Subcutaneous abdominal adipose tissue (tissue), 5 donors: ENCODE measurements around the gene FANCE.

Source experiments
- H3K27ac ChIP-seq: one replicate; pipeline ENCODE4 v1.7.0; 2013; ENCODE audit warnings: low read depth, mild to moderate bottlenecking, inconsistent platforms, low read length, moderate library complexity
- H3K27me3 ChIP-seq, 5 donors: one replicate each; pipeline ENCODE4 v1.7.0; 2013; ENCODE audit warnings: low read length in 5 of 5, inconsistent platforms in 1 of 5; ENCODE audit not compliant: control insufficient read depth in 5 of 5, insufficient read depth in 4 of 5
- H3K36me3 ChIP-seq, 5 donors: one replicate each; pipeline ENCODE4 v1.7.0; 2013; ENCODE audit warnings: low read length in 5 of 5; ENCODE audit not compliant: control insufficient read depth in 5 of 5, insufficient read depth in 5 of 5
- H3K4me1 ChIP-seq, 5 donors: one replicate each; pipeline ENCODE4 v1.7.0; 2013; ENCODE audit warnings: low read length in 5 of 5, mild to moderate bottlenecking in 3 of 5, moderate library complexity in 1 of 5; ENCODE audit not compliant: control insufficient read depth in 5 of 5, insufficient read depth in 5 of 5
- H3K4me3 ChIP-seq, 5 donors: one replicate each; pipeline ENCODE4 v1.7.0; 2013; ENCODE audit warnings: low read length in 5 of 5, low read depth in 1 of 5
- H3K9ac ChIP-seq, 5 donors: one replicate each; pipeline ENCODE4 v1.7.0; 2013; ENCODE audit warnings: low read length in 5 of 5, mild to moderate bottlenecking in 4 of 5, moderate library complexity in 3 of 5
- H3K9me3 ChIP-seq, 5 donors: one replicate each; pipeline ENCODE4 v1.7.0; 2013; ENCODE audit warnings: low read length in 5 of 5; ENCODE audit not compliant: control insufficient read depth in 5 of 5
- donor health status: healthy.
- donor health status: healthy.
- donor health status: healthy.
- donor health status: healthy.
- donor health status: healthy.

FANCE gene

DNA sequence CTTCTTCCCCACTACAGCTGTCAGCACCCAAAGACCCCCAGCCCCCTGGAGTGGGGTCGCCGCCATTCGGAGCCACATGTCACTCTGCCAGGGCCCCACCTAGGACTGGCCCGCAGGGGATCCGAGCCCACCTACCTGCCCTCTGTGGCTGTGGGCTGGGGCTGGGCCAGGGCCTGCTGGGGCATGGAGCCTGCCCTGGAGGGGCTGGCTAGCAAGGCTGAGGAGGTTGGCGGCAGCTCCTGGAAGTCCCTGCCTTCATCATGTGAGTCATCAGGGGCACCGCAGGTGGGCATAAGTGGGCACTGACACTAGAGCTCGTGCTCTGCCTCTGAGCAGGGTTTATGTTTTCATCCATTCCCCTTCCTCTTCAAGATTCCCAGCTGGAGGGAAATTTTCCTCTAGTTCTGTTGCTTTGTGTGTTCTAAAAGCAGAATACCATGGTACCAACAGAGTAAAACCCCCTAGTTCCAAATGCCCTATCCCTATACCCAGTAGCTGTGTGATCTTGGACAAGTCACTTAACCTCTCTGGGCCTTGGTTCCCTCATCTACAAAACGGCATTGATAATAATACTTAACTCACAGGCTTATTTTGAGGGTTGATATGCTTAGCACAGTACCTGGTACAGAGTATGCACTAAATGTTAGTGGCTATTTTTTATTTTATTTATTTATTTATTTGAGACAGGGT, 8.7 kb upstream of the FANCE start:
- Histone ChIP-seq H3K9me3 (no peaks in the 10 kb centered on the region), H3K36me3 (no peaks in the 10 kb centered on the region), H3K27me3 (no peaks in the 10 kb centered on the region), H3K4me3 (no peak overlapping the region), H3K4me1 (peaks cover 0 to 6% (median 0%) of the 10 kb centered on the region in 5 donors), H3K27ac (no peak overlapping the region), H3K9ac (no peak overlapping the region)

DNA sequence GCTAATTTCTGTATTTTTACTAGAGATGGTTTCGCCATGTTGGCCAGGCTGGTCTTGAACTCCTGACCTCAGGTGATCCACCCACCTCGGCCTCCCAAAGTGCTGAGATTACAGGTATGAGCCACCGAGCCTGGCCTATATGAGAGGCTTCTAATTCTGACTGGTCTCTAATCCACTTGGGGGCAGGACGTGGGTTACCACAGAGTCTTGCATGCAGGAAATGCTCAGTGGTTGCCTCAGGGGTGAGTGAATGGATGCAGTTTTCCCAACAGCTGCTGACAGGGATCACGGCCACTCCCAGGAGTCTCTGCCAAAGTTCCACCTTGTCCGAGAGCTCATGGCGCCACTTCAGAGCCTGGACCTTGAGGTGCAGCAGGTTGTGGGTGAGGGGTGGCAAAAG, 6.4 kb upstream of the FANCE start:
- no peak overlapping the region for H3K4me3 ChIP-seq
- peaks cover 0 to 6% (median 0%) of the 10 kb centered on the region in 5 donors for H3K4me1 ChIP-seq
- no peaks in the 10 kb centered on the region for H3K27me3 ChIP-seq
- no peak overlapping the region for H3K9ac ChIP-seq
- no peaks in the 10 kb centered on the region for H3K36me3 ChIP-seq
- no peaks in the 10 kb centered on the region for H3K9me3 ChIP-seq
- no peak overlapping the region for H3K27ac ChIP-seq

DNA sequence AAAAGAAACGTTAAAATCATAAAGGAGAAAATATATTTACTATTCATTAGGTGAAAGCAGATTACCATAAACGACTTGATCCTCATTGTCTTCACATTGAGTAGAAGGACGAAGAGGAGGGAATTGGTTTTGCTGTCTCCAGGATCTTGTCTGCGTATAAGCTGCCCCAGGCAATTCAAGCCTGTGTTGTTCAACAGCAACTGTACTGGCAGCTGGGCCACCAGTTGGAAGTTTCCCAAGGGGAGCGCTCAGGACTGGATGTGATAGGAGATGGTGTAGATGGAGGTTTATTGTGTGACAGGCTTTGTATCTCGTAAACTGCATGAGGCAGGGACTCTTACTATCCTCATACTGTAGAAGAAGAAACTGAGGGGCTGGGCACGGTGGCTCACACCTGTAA, 3.9 kb upstream of the FANCE start:
- Histone ChIP-seq H3K9ac (no peak overlapping the region), H3K36me3 (no peaks in the 10 kb centered on the region), H3K27ac (no peak overlapping the region), H3K27me3 (no peaks in the 10 kb centered on the region), H3K4me1 (peaks cover 0 to 24% (median 13%) of the 10 kb centered on the region in 5 donors), H3K4me3 (no peak overlapping the region), H3K9me3 (no peaks in the 10 kb centered on the region)

DNA sequence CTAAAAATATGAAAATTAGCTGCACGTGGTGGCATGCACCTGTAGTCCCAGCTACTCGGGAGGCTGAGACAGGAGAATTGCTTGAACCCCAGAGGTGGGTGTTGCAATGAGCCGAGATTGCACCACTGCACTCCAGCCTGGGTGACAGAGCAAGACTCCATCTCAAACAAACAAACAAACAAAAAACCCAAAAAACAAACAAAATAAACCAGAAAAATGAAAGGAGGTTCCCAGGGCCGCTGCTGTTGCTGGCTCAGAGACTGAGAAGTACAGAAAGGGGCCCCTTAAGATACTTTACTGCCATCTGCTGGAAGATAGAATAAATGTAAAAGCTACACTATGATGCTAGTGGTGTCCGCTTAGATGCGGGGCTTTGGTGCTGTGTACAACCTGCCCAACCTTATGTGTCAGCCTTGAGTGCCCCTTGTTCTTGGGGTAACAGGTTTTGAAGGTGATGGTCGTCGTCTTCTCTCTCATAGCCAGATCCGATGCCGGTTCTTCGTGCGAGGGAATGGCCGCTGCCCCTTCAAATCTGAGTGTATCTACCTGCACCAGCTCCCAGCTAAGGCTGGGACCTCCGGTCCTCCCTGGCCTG, 2.8 kb upstream of the FANCE start:
- no peak overlapping the region for H3K27ac ChIP-seq
- no peaks in the 10 kb centered on the region for H3K9me3 ChIP-seq
- no peak overlapping the region for H3K4me3 ChIP-seq
- H3K4me1 ChIP-seq = peaks cover 0 to 34% (median 22%) of the 10 kb centered on the region in 5 donors
- H3K36me3 ChIP-seq = no peaks in the 10 kb centered on the region
- H3K27me3 ChIP-seq = no peaks in the 10 kb centered on the region
- H3K9ac ChIP-seq = no peak overlapping the region

DNA sequence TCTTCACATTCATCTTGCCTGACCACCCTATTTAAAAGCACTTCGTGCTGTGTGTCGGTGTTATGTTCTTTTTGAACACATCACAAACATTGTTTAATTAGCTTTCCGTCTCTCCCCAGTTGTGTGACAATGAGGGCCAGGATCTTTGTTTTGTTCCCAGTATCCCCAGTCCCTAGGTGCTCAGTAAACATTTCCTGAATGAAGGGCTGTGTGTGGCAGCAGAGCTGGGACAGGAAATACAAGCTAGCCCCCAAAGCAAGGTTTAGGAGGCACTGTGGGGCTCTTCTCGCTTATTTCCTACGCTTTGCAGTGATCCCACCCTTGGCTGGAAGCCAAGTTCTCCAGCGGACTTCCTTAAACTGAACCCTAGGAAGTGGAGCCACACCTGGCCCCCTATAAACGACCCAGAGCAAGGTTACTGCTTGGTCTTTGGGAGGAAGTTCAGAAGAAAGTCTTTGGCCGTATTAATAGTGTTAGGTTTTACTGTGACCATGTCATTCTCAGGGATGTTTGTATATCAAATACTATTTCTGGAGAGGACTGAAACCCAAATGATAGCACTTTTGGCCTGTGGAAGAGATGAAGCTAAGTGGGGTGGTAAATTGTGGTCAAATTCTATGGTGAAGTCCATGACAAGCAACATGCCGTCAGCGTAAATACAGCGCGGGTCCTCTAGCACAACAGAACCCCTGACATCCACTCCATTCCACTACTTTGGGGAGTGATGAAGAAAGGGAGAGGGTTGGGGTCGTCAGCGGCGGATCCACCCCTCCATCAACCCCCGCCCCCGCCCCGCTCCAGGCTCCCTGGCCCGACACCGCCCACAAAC, 570 bp upstream of the FANCE start:
- H3K9ac ChIP-seq = peak overlapping the region in 2 of 5 donors; percentile 13 to 30
- peaks cover 0 to 3% (median 0%) of the 10 kb centered on the region in 5 donors for H3K36me3 ChIP-seq
- peak overlapping the region; percentile 49 to 77 (median 63) for H3K4me3 ChIP-seq
- H3K27me3 ChIP-seq = no peaks in the 10 kb centered on the region
- H3K27ac ChIP-seq = peak overlapping the region; percentile 46
- peaks cover 0 to 40% (median 29%) of the 10 kb centered on the region in 5 donors for H3K4me1 ChIP-seq
- H3K9me3 ChIP-seq = no peaks in the 10 kb centered on the region

DNA sequence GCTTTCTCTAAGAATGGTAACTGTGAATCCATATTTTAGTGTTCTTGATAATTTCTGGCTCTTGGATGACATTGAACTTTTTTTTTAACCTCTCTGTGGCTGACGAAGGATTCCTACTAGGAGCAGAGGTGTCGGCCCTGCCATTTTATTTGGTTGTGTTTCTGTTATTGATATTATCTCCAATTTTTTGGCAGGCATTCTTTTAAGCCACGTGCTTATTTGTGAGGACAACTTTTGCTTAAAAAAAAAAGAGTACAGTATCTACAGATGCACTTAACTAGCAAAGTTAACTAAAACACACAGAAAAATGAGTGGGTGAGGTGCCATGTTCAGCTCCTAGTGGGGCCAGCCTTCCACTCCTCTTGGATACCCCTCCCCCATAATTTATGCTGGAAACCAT, 1.1 kb downstream of the FANCE start:
- H3K36me3 ChIP-seq = peaks cover 0 to 8% (median 5%) of the 10 kb centered on the region in 5 donors
- H3K27ac ChIP-seq = peak overlapping the region; percentile 16
- peak overlapping the region; percentile 56 to 77 (median 70) for H3K4me3 ChIP-seq
- H3K27me3 ChIP-seq = no peaks in the 10 kb centered on the region
- peaks cover 0 to 34% (median 29%) of the 10 kb centered on the region in 5 donors for H3K4me1 ChIP-seq
- H3K9ac ChIP-seq = peak overlapping the region in 3 of 5 donors; percentile 53 to 66 (median 64)
- H3K9me3 ChIP-seq = no peaks in the 10 kb centered on the region

DNA sequence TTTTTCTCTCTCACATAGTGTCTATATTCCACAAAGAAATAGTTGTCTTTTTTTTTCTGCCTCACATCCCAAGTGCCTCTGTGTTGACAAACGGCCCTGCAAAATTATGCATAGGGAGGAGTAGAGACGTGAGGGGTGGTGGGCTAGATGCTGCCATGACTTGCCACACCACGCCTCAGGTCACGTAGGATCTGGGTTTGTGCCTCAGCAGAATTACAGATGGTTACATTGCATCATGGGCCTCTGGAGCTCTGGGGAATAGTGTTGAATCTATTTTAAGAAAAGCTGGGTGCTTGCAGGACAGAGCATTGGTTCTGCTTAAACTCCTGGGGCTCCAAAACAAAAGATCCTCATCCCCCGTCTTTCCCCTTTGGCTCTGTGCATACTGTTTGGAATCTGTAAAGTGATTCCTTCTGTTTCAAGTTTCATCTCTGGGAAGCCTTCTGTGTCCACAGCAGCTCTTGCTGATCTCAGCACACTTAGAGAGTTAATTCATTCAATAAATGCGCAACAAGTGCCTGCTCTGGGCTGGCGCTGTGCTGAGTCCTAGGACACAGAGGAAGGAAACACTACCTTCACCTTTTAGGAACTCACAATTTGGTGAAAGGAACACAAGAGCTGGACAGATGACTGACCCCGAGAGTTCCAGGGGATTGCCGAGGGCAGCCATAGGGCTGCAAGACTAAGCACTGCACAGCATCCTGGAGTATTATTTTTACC, 2.4 kb downstream of the FANCE start:
- no peaks in the 10 kb centered on the region for H3K9me3 ChIP-seq
- H3K4me3 ChIP-seq = peak overlapping the region in 1 of 5 donors; percentile 33
- H3K27me3 ChIP-seq = no peaks in the 10 kb centered on the region
- peak overlapping the region; percentile 42 for H3K27ac ChIP-seq
- peaks cover 0 to 34% (median 29%) of the 10 kb centered on the region in 5 donors for H3K4me1 ChIP-seq
- H3K9ac ChIP-seq = peak overlapping the region in 1 of 5 donors; percentile 13
- peaks cover 0 to 13% (median 9%) of the 10 kb centered on the region in 5 donors for H3K36me3 ChIP-seq

DNA sequence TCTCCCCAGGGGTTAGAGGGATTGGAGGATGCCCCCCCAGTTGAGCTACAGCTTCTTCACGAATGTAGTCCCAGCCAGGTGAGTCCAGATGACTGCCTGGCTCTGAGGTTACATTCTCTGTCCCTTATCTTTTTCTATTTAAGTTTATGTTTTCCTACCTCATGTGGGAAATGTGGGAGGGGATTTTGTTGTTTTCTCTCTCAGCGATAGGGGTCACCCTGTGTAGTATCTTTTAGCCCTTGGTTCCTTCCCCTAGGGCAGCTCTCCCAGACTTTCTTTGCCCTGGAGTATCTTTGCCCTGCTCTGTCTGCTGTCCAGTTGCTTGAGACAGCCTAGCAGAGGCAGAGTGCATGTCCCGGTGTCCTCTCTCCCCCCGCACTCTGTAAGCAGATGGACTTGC, 5.8 kb downstream of the FANCE start:
- H3K4me3 ChIP-seq = no peak overlapping the region
- H3K4me1 ChIP-seq = peaks cover 0 to 22% (median 19%) of the 10 kb centered on the region in 5 donors
- no peak overlapping the region for H3K27ac ChIP-seq
- no peak overlapping the region for H3K9ac ChIP-seq
- H3K27me3 ChIP-seq = no peaks in the 10 kb centered on the region
- peaks cover 0 to 24% (median 11%) of the 10 kb centered on the region in 5 donors for H3K36me3 ChIP-seq
- H3K9me3 ChIP-seq = no peaks in the 10 kb centered on the region

DNA sequence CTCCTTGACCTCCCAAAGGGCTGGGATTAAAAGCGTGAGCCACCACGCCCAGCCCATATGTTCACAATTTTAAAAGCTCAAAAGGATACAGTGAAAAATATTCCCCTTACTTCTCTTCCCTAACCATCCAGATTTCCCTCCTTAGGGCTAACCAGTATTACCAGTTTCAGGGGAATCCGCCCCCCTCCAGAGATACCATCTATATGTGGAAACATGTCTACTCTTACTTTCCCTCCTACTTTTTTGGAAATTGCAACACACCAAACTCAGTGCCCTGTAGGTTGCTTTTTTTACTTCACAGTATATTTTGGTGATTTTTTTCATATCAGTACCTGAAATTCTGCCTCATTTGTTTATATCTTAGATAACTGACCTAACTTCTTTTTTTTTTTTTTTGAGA, 9.1 kb downstream of the FANCE start:
- peaks cover 0 to 33% (median 19%) of the 10 kb centered on the region in 5 donors for H3K36me3 ChIP-seq
- H3K4me1 ChIP-seq = no peaks in the 10 kb centered on the region
- no peaks in the 10 kb centered on the region for H3K27me3 ChIP-seq

More for the DNA sequence above, 9.1 kb downstream of the FANCE start:
- no peaks in the 10 kb centered on the region for H3K9me3 ChIP-seq
- no peak overlapping the region for H3K27ac ChIP-seq
- no peak overlapping the region for H3K9ac ChIP-seq
- H3K4me3 ChIP-seq = no peak overlapping the region
